Superior temporal gyrus (tissue), 1 donor: ENCODE results near the gene RHCG.

Source experiments
- DNase-seq: peaks from one replicate; pipeline ENCODE4 v3.0.0-alpha.2; 2016; ENCODE audit errors: extremely low spot score

Gene RHCG

GRCh38 chr15:89502867-89503595, 6.6 kb upstream of the RHCG start:
- no peak for DNase-seq

GRCh38 chr15:89501646-89502045, 5.3 kb upstream of the RHCG start:
- DNase-seq = no peak

- no peak for DNase-seq
These were observed 4.3 kb upstream of the RHCG start for GRCh38 chr15:89500397-89501270.

GRCh38 chr15:89499156-89499555, 2.8 kb upstream of the RHCG start:
- DNase-seq = no peak

- no peak for DNase-seq
These were observed 2.2 kb upstream of the RHCG start for GRCh38 chr15:89498574-89498906.

- no peak for DNase-seq
These were observed 848 bp upstream of the RHCG start for GRCh38 chr15:89497231-89497630.

GRCh38 chr15:89495638-89496145, 691 bp downstream of the RHCG start:
- DNase-seq = no peak

GRCh38 chr15:89494941-89495637, 1.3 kb downstream of the RHCG start:
- no peak for DNase-seq

- DNase-seq = no peak
These were observed 2.4 kb downstream of the RHCG start for GRCh38 chr15:89494031-89494430.

GRCh38 chr15:89492934-89493631, 3.3 kb downstream of the RHCG start:
- no peak for DNase-seq

- DNase-seq = no peak
These were observed 4.2 kb downstream of the RHCG start for GRCh38 chr15:89492111-89492641.

GRCh38 chr15:89490814-89491315, 5.5 kb downstream of the RHCG start:
- DNase-seq = no peak

- peak; percentile 65 for DNase-seq
These were observed 6.1 kb downstream of the RHCG start for GRCh38 chr15:89490081-89490813.

GRCh38 chr15:89489376-89489775, 7.0 kb downstream of the RHCG start:
- DNase-seq = no peak

- DNase-seq = no peak
These were observed 8.6 kb downstream of the RHCG start for GRCh38 chr15:89487791-89488190.

GRCh38 chr15:89486726-89487050, 9.7 kb downstream of the RHCG start:
- DNase-seq = no peak

- DNase-seq = no peak
These were observed 13.3 kb downstream of the RHCG start for GRCh38 chr15:89483079-89483478.

GRCh38 chr15:89482139-89482538, 14.2 kb downstream of the RHCG start:
- no peak for DNase-seq

- DNase-seq = no peak
These were observed 15.9 kb downstream of the RHCG start for GRCh38 chr15:89480505-89480904.

- DNase-seq = no peak
These were observed 17.2 kb downstream of the RHCG start for GRCh38 chr15:89479173-89479572.
